GM12892 (cell line): Measurements from ENCODE around the gene R3HDM2.

Experiments used
- POLR2AphosphoS5 ChIP-seq: IDR thresholded peaks from 2 replicates; pipeline ENCODE4 v1.6.1; 2011; ENCODE audit warnings: low read depth, low read length, control low read depth
- TAF1 ChIP-seq: IDR thresholded peaks from 2 replicates; pipeline ENCODE4 v1.6.1; 2011; ENCODE audit warnings: low read depth, mild to moderate bottlenecking, control low read depth, low read length, borderline replicate concordance

DNA sequence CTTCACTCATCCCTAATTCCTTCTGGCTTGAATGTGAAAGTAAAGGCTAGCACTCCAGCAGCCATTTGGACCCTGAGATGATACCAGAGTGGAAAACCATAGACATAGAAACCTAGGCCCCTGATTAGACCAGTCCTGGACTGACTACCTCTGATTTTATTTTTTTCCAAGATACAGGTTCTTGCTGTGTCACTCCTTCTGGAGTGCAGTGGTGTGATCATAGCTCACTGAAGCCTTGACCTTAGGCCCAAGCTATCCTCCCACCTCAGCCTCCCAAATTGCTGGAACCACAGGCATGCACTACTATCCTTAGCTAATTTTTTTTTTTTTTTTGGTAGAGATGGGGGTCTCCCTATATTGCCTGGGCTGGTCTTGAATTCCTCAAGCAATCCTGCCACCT lies 105.4 kb downstream of the R3HDM2 start:
- TF ChIP-seq POLR2AphosphoS5 (no peak), TAF1 (no peak)
